ENCODE measurements around the gene ELAC2.
"Not testable (repeated sequence)": the region's sequence is repeated elsewhere in the genome, so short reads cannot be mapped to it uniquely, and the experiment has no call there.

ELAC2 gene

DNA sequence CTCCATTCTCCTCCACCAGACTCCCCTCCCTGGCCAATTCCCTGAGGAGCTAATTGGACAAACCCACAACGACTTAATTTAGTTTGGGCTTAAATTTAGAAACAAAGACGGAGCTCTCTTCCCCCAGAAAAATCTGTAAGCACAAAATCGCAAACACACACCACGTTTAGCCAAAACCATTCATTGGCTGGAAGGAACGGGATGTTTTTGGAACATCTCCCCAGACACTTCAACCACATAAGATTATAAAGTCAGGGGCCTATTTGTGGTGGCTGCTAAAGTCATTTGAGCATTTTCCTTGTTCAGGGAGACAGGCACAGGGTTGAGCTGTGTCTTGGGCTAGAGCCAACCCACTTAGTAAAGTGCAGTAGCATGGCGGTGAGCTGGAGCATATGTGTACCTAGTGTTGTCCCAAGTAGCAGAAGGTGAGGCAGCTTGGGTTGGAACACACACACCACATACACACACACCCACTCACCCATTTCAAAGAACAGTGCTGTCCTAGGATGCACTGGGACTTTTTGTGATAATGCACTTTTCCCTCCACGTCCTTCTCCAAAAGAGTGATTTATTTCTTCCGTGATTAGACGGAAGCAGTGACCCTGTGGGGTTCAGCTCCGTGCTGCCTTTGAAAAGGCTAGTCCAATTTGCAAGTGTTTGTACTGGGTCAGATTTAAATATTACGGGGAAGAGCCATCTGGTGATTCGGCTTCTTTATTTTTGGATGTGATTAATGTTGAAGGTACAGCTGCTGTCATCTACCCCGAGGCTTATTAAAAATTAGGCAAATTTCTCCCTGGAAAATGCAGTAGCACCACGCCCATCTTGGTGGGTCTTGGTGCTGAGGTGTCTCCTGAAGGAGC, 32.2 kb downstream of the ELAC2 start:
- DNase-seq = no peak

GRCh38 chr17:12983991-12984884, 33.6 kb downstream of the ELAC2 start:
- no peak for DNase-seq

DNA sequence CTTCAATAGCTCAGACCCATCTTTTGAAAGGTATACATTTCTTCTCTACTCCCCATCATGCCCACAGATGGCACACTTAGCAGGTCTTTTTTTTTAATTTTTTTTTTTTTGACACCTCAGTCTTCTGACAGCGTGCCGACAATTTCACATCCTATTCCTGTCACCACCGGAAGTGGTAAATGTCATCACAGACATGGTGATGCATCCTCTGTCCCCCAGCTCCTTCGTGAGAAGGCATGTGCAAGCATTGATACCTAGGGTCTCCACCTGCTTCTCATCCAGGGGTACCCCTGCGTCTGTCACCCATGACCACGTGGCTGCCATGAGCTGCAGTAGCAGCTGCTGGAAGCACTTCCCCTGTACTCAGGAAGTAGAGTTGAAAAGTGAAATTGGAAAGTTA, 35.6 kb downstream of the ELAC2 start:
- DNase-seq = no peak

- DNase-seq = no peak
Observed at GRCh38 chr17:12979826-12980500, 37.9 kb downstream of the ELAC2 start.

DNA sequence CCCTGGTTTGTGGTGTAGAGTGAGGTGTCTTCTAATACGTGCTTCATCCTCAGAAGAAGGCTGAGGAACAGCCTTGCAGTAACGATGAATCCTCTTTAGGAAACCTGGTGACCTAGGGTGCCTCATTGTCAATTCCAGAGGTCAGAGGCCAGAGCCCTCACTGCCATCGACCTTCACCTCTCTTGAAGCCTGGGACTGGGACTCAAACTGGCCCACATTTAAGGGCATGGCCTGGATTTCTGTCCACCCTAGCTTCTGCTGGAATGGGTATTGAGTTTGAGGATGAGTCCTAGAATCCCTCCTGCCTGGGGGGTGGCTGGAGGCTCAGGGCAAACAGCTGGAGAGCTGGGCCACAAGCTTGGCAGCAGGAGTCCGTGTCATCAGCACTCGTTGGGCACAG, 38.6 kb downstream of the ELAC2 start:
- DNase-seq = no peak

DNA sequence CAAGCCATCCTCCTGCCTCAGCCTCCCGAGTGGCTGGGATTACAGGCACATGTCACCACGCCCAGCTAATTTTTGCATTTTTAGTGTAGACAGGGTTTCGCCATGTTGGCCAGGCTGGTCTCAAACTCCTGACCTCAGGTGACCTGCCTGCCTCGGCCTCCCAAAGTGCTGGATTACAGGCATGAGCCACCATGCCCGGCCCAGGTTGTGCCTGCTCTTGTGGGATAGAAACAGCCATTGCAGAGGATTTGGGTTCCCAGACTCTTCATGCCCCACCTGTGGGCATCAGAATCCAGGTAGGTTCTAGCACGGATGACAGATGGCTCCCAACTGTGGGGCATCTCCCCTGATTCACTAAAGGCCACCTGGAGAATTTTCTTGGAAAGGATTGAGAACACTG, 39.0 kb downstream of the ELAC2 start:
- not testable (repeated sequence) for DNase-seq

GRCh38 chr17:12977008-12977751, 40.6 kb downstream of the ELAC2 start:
- no peak for DNase-seq

GRCh38 chr17:12974005-12974531, 43.8 kb downstream of the ELAC2 start:
- DNase-seq = no peak

GRCh38 chr17:12973496-12974004, 44.3 kb downstream of the ELAC2 start:
- DNase-seq = no peak

DNA sequence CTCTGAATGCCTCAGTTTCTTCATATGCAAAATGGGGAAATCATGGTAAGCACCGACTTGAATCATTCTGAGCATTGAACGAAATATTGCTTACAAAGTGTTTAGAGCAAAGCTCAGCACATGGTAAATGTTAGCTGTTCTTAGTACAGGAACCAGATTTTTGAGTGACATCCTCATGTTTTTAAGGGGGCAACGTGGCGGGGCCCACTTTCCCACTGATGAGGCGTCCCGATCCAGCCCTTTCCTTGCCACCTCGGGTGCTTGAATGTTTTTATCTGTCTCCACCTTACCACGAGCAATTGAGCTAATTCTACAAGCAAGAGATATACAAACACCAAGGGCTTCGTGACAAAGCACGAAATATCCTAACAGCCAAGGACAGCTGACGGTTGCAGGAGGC, 49.9 kb downstream of the ELAC2 start:
- no peak for DNase-seq

DNA sequence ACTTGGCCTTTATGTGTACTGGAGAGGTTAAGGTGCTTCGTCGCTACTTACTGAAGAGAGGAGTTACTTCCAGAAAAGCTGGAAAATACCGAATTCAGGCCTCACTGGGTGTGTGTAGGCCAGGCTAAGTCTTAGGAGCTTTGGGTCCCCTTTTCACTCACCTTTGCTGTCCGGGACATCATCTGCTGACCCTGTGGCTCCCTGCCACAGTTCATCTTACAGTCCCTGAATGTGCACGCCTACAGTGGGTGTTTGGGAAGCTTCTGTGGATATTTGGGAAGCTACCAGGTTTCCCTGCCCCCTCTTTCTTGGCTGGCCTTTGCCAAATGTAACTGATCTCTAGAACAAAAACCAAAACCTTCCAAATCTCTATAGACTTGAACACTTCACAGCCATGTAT, 51.4 kb downstream of the ELAC2 start:
- DNase-seq = no peak

- no peak for DNase-seq
Observed at GRCh38 chr17:12965988-12966387, 51.8 kb downstream of the ELAC2 start.

- DNase-seq = no peak
Observed at GRCh38 chr17:12964840-12965239, 53.0 kb downstream of the ELAC2 start.

DNA sequence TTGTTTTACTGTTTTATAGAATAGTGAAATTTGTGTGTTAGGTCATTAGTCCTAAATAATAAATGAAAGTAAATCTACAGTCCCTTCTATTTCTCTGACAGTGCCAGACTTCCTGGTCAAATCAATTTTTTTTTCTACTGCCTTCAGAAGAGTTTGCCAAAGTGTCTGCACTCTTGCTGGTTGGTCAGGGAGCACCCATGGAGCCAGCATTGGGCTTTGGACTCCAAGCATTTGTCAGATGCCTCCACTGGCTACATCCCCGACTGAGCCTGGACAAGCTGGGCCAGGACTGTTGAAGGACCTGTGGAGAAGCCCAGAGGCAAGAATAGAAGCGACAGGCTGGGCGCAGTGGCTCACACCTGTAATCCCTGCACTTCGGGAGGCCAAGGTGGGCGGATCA, 53.7 kb downstream of the ELAC2 start:
- DNase-seq = no peak

GRCh38 chr17:12963505-12963904, 54.3 kb downstream of the ELAC2 start:
- no peak for DNase-seq

DNA sequence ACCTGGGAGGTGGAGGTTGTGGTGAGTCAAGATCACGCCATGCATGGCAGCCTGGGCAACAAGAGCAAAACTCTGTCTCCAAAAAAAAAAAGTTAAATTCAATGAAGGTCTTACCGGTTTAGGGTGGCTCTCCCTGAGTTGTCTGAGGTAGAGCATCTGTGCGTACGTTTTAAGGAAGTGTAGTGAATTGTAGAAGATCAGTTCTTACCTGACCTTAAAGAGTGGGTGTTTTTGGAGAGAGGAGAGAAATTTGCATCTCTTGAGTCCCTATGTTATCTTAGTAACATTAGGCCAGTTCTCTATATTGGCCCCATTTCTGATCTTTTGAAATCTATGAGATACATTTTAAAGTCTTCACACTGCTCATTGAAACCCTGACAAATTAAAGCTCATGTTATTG, 56.2 kb downstream of the ELAC2 start:
- DNase-seq = no peak

DNA sequence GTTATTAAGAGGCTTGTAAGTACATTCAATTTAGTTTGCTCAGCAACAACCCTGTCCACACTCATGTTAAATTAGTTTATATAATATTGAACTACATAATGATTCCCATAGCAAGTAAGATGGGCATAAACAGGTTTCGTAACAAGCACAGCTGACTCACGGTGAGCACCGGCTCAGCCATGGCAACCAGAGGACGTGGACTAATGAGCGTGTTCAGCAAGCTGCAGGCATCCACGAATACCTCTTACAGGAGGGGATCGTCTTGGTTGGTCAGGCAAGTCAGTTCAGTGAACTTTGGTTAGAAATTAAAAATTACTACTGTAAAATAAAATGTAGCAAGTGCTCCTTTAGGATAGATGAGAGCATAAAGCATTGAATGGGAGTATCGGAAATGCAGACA, 58.4 kb downstream of the ELAC2 start:
- DNase-seq = no peak

DNA sequence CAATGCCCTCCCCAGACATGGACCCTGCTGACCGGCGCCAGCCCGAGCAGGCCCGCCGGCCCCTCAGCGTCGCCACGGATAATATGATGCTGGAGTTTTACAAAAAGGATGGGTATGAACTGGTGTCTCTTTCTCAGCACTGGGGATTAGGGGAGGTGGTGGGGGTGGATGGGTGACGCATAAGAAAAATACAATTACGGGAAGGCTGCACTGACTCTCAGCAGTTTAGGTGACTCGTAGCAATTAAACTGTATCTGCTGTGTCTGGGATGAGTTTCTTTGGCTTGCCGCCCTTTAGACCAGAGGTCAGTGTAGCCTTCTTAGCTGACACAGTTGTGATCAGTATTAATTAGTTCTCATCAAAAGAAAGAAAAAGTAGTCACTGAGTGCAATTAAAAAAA, 59.0 kb downstream of the ELAC2 start:
- DNase-seq = no peak

DNA sequence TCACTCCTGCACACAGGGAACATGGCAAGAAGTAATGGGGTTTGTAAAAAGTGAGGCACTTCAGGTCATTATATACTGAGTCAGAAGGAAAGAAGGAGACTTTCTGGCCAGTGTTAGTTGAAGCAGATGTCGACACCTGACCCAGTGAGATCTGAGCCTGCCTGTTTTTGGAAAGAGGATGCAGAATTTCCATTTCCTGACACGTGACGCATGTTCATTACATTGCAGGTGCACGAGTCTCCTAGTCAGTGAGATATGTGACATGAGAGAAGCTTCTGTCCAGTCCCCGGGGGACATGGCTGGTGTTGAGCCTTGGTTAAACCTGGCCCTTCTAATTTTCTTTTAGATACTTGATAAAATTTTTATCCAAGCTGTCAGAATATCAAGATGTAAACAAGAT, 62.3 kb downstream of the ELAC2 start:
- no peak for DNase-seq

DNA sequence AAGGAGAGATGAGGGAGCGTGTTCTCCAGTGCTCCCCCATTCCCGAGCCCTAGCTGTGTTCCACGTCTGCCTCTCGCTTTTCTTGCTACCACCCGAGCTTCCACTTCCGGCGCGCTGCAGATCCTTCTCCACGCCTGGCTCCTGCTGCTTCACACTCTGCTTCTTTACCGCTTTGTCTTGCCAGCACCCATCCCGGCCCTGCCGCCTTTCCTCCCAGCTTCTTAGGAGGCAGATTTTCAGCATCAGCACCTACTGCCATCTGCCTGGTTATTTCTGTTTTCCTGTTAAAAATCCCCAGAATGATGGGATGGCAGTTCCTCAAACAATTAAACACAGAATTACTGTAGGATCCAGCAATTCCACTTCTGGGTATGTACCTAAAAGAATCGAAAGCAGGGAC, 64.7 kb downstream of the ELAC2 start:
- no peak for DNase-seq

DNA sequence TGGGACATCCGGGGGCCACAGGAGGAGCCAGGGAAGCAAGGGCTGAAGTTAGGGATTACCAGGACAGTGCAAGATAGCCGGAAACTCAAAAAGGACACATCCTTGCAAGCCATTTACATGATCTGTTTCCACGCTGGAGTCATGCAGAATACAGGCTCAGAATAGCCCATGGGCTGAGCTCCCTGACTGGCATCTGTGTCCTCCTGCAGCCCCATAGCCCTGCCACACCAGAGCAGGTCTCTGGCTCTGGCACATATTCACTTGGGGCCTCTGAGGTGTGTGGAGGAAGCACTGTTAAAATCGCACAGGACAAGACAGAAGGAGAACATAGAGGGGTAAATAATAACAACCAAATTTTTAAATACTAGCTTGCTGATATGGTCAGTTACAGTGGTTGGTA, 65.8 kb downstream of the ELAC2 start:
- no peak for DNase-seq

GRCh38 chr17:12947047-12947446, 70.8 kb downstream of the ELAC2 start:
- no peak for DNase-seq
